Neutrophil (primary cell): ENCODE results near the gene MYBL2.

Experiments
- H3K27ac ChIP-seq: fragments of 200-600 bp; sonication (generic); 2 replicates; pipeline ENCODE4 v1.5.1; 2016; ENCODE audit warnings: mild to moderate bottlenecking, moderate library complexity
- H3K27me3 ChIP-seq: fragments of 200-600 bp; sonication (generic); 2 replicates; pipeline ENCODE4 v1.6.0; 2016; ENCODE audit warnings: mild to moderate bottlenecking
- H3K36me3 ChIP-seq: fragments of 200-600 bp; sonication (generic); 2 replicates; pipeline ENCODE4 v1.5.1; 2017
- H3K4me1 ChIP-seq, 2 experiments: fragments of 200-600 bp in 1 of 2; sonication (generic) in 1 of 2; 1 replicate in 1 of 2; 2 replicates in 1 of 2; pipeline versions ENCODE4 v1.5.1 to v1.6.1; 2013 to 2016; ENCODE audit warnings: low read depth in 1 of 2, low read length in 1 of 2, mild to moderate bottlenecking in 1 of 2, moderate library complexity in 1 of 2; ENCODE audit not compliant: control insufficient read depth in 1 of 2, insufficient read depth in 1 of 2
- H3K4me3 ChIP-seq, 2 experiments: fragments of 200-600 bp in 1 of 2; sonication (generic) in 1 of 2; 1 replicate in 1 of 2; 2 replicates in 1 of 2; pipeline ENCODE4 v1.5.1; 2013 to 2016; ENCODE audit warnings: low read depth in 1 of 2, low read length in 1 of 2, mild to moderate bottlenecking in 1 of 2, moderate library complexity in 1 of 2
- H3K9me3 ChIP-seq: fragments of 200-600 bp; sonication (generic); 2 replicates; pipeline ENCODE4 v1.5.1; 2016
- CTCF ChIP-seq: fragments of 200-600 bp; sonication (generic); IDR thresholded peaks from 2 replicates; pipeline ENCODE4 v1.5.1; 2016; ENCODE audit warnings: antibody characterized with exemption

MYBL2 gene

GRCh38 chr20:43680981-43681380, 14.1 kb downstream of the MYBL2 start:
- H3K27ac ChIP-seq = no peak overlapping the region
- no peak overlapping the region for H3K4me3 ChIP-seq
- no peaks in the 10 kb centered on the region for H3K27me3 ChIP-seq
- H3K9me3 ChIP-seq = no peaks in the 10 kb centered on the region
- H3K4me1 ChIP-seq = no peaks in the 10 kb centered on the region
- no peak for TF ChIP-seq CTCF
- H3K36me3 ChIP-seq = peaks cover 11% of the 10 kb centered on the region

GRCh38 chr20:43681468-43681942, 14.6 kb downstream of the MYBL2 start:
- H3K4me3 ChIP-seq = no peak overlapping the region
- no peak for TF ChIP-seq CTCF
- H3K27ac ChIP-seq = no peak overlapping the region
- H3K4me1 ChIP-seq = no peaks in the 10 kb centered on the region
- peaks cover 15% of the 10 kb centered on the region for H3K36me3 ChIP-seq
- H3K9me3 ChIP-seq = no peaks in the 10 kb centered on the region
- H3K27me3 ChIP-seq = no peaks in the 10 kb centered on the region

GRCh38 chr20:43681991-43682410, 15.1 kb downstream of the MYBL2 start:
- Histone ChIP-seq H3K4me1 (no peaks in the 10 kb centered on the region), H3K27ac (no peak overlapping the region)

GRCh38 chr20:43682446-43682845, 15.5 kb downstream of the MYBL2 start:
- Histone ChIP-seq H3K27me3 (no peaks in the 10 kb centered on the region), H3K36me3 (peaks cover 19% of the 10 kb centered on the region), H3K27ac (no peak overlapping the region), H3K4me3 (no peak overlapping the region), H3K9me3 (no peaks in the 10 kb centered on the region), H3K4me1 (no peaks in the 10 kb centered on the region)
- TF ChIP-seq CTCF = no peak

More at GRCh38 chr20:43681991-43682410, 15.1 kb downstream of the MYBL2 start:
- no peak overlapping the region for H3K4me3 ChIP-seq
- TF ChIP-seq CTCF = no peak
- H3K9me3 ChIP-seq = no peaks in the 10 kb centered on the region
- H3K27me3 ChIP-seq = no peaks in the 10 kb centered on the region
- H3K36me3 ChIP-seq = peaks cover 19% of the 10 kb centered on the region

- Histone ChIP-seq H3K27me3 (no peaks in the 10 kb centered on the region), H3K36me3 (peaks cover 30% of the 10 kb centered on the region), H3K4me1 (no peaks in the 10 kb centered on the region), H3K9me3 (no peaks in the 10 kb centered on the region), H3K4me3 (no peak overlapping the region), H3K27ac (no peak overlapping the region)
- TF ChIP-seq CTCF = no peak
Measured at GRCh38 chr20:43686820-43687219, 19.9 kb downstream of the MYBL2 start.

- Histone ChIP-seq H3K27me3 (no peaks in the 10 kb centered on the region), H3K4me3 (no peak overlapping the region), H3K4me1 (no peaks in the 10 kb centered on the region), H3K27ac (no peak overlapping the region), H3K9me3 (no peaks in the 10 kb centered on the region), H3K36me3 (peaks cover 23% of the 10 kb centered on the region)
- no peak for TF ChIP-seq CTCF
Measured at GRCh38 chr20:43689165-43689564, 22.3 kb downstream of the MYBL2 start.
